K562 (cell line): ENCODE data around the gene EPHA1. TPM values are rescaled to one million over a fixed set of nuclear protein-coding genes. Genes with fewer than 3 reads are reported as not detected.
A peak's percentile ranks its signal among the peaks of the same experiment; 100 is the strongest.

Experiments
- EGR1 ChIP-seq: fragments of 450-650 bp; conservative IDR thresholded peaks from 2 replicates; pipeline ENCODE4 v1.6.1; 2017; ENCODE audit warnings: mild to moderate bottlenecking
- HNRNPL ChIP-seq: fragments of 200-400 bp; formaldehyde crosslinking; IDR thresholded peaks from 2 replicates; pipeline ENCODE4 v1.6.1; 2017; ENCODE audit warnings: low read depth, mild to moderate bottlenecking, low read length
- HNRNPLL ChIP-seq: fragments of 200-400 bp; formaldehyde crosslinking; IDR thresholded peaks from 2 replicates; pipeline ENCODE4 v1.6.1; 2017; ENCODE audit warnings: low read length, low read depth, mild to moderate bottlenecking; ENCODE audit not compliant: poor library complexity, severe bottlenecking
- KDM2B ChIP-seq: fragments of 250-450 bp; sonication (Bioruptor Pico); IDR thresholded peaks from 2 replicates; pipeline ENCODE4 v1.8.0; 2021; ENCODE audit warnings: mild to moderate bottlenecking, moderate library complexity
- KDM5B ChIP-seq: fragments of 200-600 bp; sonication (generic); IDR thresholded peaks from 2 replicates; pipeline ENCODE4 v1.6.1; 2012; ENCODE audit warnings: low read depth, mild to moderate bottlenecking, moderate library complexity, low read length, control low read depth, inconsistent platforms; ENCODE audit not compliant: insufficient replicate concordance
- LEF1 ChIP-seq: fragments of 450-650 bp; IDR thresholded peaks from 2 replicates; pipeline ENCODE4 v1.6.1; 2016; ENCODE audit warnings: mild to moderate bottlenecking
- MBD1 ChIP-seq: fragments of 250-450 bp; sonication (Bioruptor Pico); IDR thresholded peaks from 2 replicates; pipeline ENCODE4 v1.8.0; 2022; ENCODE audit warnings: inconsistent platforms
- PCBP1 ChIP-seq: fragments of 200-400 bp; formaldehyde crosslinking; IDR thresholded peaks from 2 replicates; pipeline ENCODE4 v1.6.1; 2018; ENCODE audit warnings: mild to moderate bottlenecking, low read depth, low read length; ENCODE audit not compliant: poor library complexity, severe bottlenecking
- POLR3G ChIP-seq: IDR thresholded peaks from 2 replicates; pipeline ENCODE4 v1.6.1; 2011; ENCODE audit not compliant: insufficient read length, insufficient replicate concordance; ENCODE audit errors: extremely low read depth
- RBM14 ChIP-seq: fragments of 200-400 bp; formaldehyde crosslinking; IDR thresholded peaks from 2 replicates; pipeline ENCODE4 v1.6.1; 2018; ENCODE audit warnings: low read depth, mild to moderate bottlenecking, low read length, moderate library complexity, borderline replicate concordance; ENCODE audit not compliant: insufficient read depth
- RNF219 ChIP-seq: fragments of 250-450 bp; sonication (Bioruptor Pico); IDR thresholded peaks from 2 replicates; pipeline ENCODE4 v1.5.0; 2022; ENCODE audit warnings: mild to moderate bottlenecking
- RUNX1 ChIP-seq: sonication (generic); IDR thresholded peaks from 2 replicates; pipeline ENCODE4 v1.6.1; 2016; ENCODE audit warnings: antibody characterized with exemption, low read depth
- SNAPC5 ChIP-seq: fragments of 250-450 bp; sonication (Bioruptor Pico); IDR thresholded peaks from 2 replicates; pipeline ENCODE4 v1.8.0; 2021; ENCODE audit warnings: moderate library complexity, mild to moderate bottlenecking, inconsistent platforms
- STAT5A ChIP-seq: IDR thresholded peaks from 2 replicates; pipeline ENCODE4 v1.6.1; 2012; ENCODE audit warnings: low read length, inconsistent platforms, borderline replicate concordance
- USF2 ChIP-seq: sonication (generic); formaldehyde crosslinking; IDR thresholded peaks from 2 replicates; pipeline ENCODE4 v1.5.0; 2020; ENCODE audit warnings: missing genetic modification reagents
- VEZF1 ChIP-seq: fragments of 200-800 bp; sonication (Bioruptor generic); IDR thresholded peaks from 2 replicates; pipeline ENCODE4 v1.6.1; 2017; ENCODE audit warnings: missing genetic modification characterization, missing compliant biosample characterization
- ZC3H4 ChIP-seq: sonication (generic); formaldehyde crosslinking; IDR thresholded peaks from 2 replicates; pipeline ENCODE4 v1.9.0; 2021; ENCODE audit warnings: missing genetic modification reagents, borderline replicate concordance
- ZNF395 ChIP-seq: fragments of 200-800 bp; sonication (Bioruptor generic); IDR thresholded peaks from 2 replicates; pipeline ENCODE4 v1.6.1; 2017; ENCODE audit warnings: missing genetic modification characterization, missing compliant biosample characterization
- ZNF507 ChIP-seq: conservative IDR thresholded peaks from 2 replicates; pipeline ENCODE4 v1.6.1; 2017; ENCODE audit warnings: missing genetic modification characterization, missing compliant biosample characterization
- ZNF79 ChIP-seq: fragments of 250-450 bp; sonication (Bioruptor Pico); IDR thresholded peaks from 2 replicates; pipeline ENCODE4 v1.4.0; 2020; ENCODE audit warnings: low read depth, mild to moderate bottlenecking, moderate library complexity
- polyA plus RNA-seq, 8 experiments: library from polyadenylated mRNA; depleted of rRNA in 4 of 8; stranded (reverse) in 5 of 8; unstranded in 3 of 8; fragments of >200 nt; fragmentation: Nextera tagmentation in 2 of 8; fragmentation: Illumina TruSeq in 1 of 8; extraction: Ambion mirVana in 2 of 8; extraction: Trizol in 1 of 8; gene quantifications; 2 replicates each; pipeline versions ENCODE4 v1.2.1 to v1.2.3, GENCODE V29; 2011 to 2014; ENCODE audit warnings: inconsistent platforms in 1 of 8, missing spikeins in 1 of 8
- total RNA-seq, 7 experiments: library from RNA; depleted of rRNA in 6 of 7; stranded (reverse); fragments of >200 nt in 6 of 7; fragmentation: Illumina TruSeq in 2 of 7; extraction: Trizol in 2 of 7; gene quantifications; 2 replicates each; pipeline versions ENCODE4 v1.2.1 to v1.2.3, GENCODE V29; 2011 to 2021; ENCODE audit warnings: low replicate concordance in 1 of 7

EPHA1 gene
- total and polyA plus RNA-seq, 9 of the 15 experiments (the other 6 are each of a cell fraction or from before 2014, with no cell fraction given) = 0.22 to 0.57 (median 0.32) TPM; not detected in 6

- TF ChIP-seq HNRNPL (no peak), RBM14 (no peak), STAT5A (no peak), USF2 (CRISPR knock-in tag) (no peak), MBD1 (CRISPR knock-in tag) (no peak), SNAPC5 (no peak), KDM2B (CRISPR knock-in tag) (no peak), KDM5B (peak; percentile 72), ZNF79 (CRISPR knock-in tag) (no peak), RUNX1 (no peak), ZNF507 (tag) (no peak), EGR1 (peak; percentile 67), VEZF1 (CRISPR knock-in tag) (no peak), ZNF395 (CRISPR knock-in tag) (no peak; the same call in 1 of the 2 replicates), POLR3G (no peak), PCBP1 (no peak), ZC3H4 (CRISPR knock-in tag) (0 out of 2 replicates have a peak, but pooled peaks have one; percentile 2), HNRNPLL (peak; percentile 10), LEF1 (no peak), RNF219 (CRISPR knock-in tag) (no peak)
Observed at GRCh38 chr7:143382126-143382790, 26.4 kb downstream of the EPHA1 start (continued).
